ENCODE data around the gene CCDC142.

Gene CCDC142

DNA sequence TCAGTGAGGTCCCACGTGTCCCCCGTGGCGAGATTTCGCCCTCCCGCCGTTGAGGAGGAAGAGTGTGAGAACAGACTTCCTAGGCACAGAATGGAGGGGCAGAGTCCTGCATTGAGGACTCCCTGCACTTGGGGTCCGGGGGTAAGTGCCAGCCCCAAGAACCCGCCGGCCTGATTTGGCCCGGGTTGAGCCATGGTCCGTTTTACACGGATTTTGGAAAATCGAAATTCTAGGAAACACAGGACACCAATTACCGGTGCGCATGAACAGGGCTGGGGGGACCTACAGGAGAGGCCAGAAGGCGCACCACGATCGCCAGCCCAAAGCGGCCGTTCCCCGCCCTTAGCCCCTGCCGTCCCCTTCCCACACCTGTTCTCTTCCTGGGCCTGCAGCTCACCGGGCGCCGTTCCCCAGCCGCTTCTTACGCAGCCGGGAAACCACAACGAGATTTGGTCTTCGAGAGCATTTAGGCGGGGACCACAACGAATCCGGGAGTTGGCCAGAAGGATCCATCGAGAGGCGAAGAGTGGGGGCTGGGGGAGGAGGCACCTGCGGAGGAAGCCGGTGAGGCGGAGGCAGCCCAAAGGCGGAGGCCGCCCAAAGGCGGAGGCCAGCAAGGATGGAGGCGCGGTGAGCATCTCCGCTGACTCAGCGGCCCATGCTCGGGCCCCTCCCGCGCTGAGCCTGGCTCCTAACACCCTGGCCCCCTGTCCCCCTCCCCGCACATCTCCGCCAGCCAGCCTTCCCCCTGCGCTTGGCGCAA is 31.0 kb upstream of the CCDC142 start (continued):
- peak; percentile 59; the same call in 1 of the 2 replicates for TF ChIP-seq GLIS3 (CRISPR knock-in tag; IDR thresholded peaks at IDR 0.05)

DNA sequence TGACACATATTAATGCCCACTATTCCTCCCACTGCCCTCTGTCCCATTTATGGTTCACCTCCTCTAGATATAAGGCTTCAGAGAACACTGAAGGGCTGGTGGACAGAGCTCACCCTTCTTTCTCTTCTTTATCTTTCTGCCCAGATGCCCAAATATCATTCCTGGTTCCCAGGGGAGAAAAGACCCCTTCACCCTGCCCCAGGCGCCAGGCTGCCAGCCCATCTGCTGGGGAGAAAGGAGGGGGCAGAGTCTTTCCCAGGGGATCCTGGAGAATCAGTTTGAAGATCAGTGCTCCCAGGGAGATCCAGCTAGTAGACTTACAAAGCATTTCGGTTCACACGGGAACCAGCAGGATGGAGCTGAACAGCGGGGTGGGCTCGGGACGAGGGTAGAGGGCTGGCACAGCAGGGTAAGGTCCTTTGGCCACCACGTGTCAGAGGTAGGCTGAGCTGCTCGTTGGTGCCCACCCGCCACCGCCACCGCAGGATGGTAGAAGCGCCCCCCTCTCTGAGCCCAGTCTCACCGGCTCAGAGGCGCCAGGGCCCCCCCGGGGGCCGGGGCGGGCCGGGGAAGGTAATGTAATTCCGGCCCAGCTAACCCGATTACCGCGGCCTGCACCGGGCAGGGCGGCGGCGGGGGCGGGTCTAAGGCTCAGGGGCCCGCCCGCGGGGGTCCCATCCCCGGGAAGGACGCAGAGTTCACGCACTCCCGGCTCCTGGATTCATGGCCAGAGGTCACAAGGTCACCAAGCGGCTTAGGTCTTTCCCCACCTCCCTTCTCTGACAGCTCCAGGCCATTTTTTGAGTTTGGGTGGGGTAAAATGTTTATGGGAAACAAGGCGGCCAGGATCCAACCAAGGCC is 30.2 kb upstream of the CCDC142 start:
- peak; percentile 60 for TF ChIP-seq ISL1 (CRISPR knock-in tag; IDR thresholded peaks at IDR 0.05)
- TF ChIP-seq, protein P1, sequence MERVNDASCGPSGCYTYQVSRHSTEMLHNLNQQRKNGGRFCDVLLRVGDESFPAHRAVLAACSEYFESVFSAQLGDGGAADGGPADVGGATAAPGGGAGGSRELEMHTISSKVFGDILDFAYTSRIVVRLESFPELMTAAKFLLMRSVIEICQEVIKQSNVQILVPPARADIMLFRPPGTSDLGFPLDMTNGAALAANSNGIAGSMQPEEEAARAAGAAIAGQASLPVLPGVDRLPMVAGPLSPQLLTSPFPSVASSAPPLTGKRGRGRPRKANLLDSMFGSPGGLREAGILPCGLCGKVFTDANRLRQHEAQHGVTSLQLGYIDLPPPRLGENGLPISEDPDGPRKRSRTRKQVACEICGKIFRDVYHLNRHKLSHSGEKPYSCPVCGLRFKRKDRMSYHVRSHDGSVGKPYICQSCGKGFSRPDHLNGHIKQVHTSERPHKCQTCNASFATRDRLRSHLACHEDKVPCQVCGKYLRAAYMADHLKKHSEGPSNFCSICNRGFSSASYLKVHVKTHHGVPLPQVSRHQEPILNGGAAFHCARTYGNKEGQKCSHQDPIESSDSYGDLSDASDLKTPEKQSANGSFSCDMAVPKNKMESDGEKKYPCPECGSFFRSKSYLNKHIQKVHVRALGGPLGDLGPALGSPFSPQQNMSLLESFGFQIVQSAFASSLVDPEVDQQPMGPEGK (CRISPR knock-in tag; IDR thresholded peaks at IDR 0.05; ENCODE audit: borderline replicate concordance): peak; percentile 100
- peak; percentile 67; the same call in 1 of the 2 replicates for TF ChIP-seq GLIS3 (CRISPR knock-in tag; IDR thresholded peaks at IDR 0.05)
- TF ChIP-seq SNAI2 (CRISPR knock-in tag; IDR thresholded peaks at IDR 0.05): no peak
- no peak for TF ChIP-seq CSDC2 (CRISPR knock-in tag; IDR thresholded peaks at IDR 0.05)
- no peak for TF ChIP-seq BACH2 (CRISPR knock-in tag; IDR thresholded peaks at IDR 0.05; ENCODE audit: borderline replicate concordance)
- TF ChIP-seq ZNF8 (CRISPR knock-in tag; IDR thresholded peaks at IDR 0.05): 0 out of 2 replicates have a peak, but pooled peaks have one; percentile 4
- no peak for TF ChIP-seq ESRRG (CRISPR knock-in tag; IDR thresholded peaks at IDR 0.05)
- no peak for TF ChIP-seq RARB (CRISPR knock-in tag; IDR thresholded peaks at IDR 0.05)
- no peak for TF ChIP-seq PPARA (CRISPR knock-in tag; IDR thresholded peaks at IDR 0.05; ENCODE audit: borderline replicate concordance)
- peak; percentile 78 for TF ChIP-seq ZFP3 (CRISPR knock-in tag; IDR thresholded peaks at IDR 0.05)
- no peak for TF ChIP-seq ARNTL (CRISPR knock-in tag; IDR thresholded peaks at IDR 0.05; ENCODE audit: borderline replicate concordance, low read depth)
- no peak for TF ChIP-seq TOX (CRISPR knock-in tag; IDR thresholded peaks at IDR 0.05; ENCODE audit: borderline replicate concordance)
- TF ChIP-seq, protein P2, sequence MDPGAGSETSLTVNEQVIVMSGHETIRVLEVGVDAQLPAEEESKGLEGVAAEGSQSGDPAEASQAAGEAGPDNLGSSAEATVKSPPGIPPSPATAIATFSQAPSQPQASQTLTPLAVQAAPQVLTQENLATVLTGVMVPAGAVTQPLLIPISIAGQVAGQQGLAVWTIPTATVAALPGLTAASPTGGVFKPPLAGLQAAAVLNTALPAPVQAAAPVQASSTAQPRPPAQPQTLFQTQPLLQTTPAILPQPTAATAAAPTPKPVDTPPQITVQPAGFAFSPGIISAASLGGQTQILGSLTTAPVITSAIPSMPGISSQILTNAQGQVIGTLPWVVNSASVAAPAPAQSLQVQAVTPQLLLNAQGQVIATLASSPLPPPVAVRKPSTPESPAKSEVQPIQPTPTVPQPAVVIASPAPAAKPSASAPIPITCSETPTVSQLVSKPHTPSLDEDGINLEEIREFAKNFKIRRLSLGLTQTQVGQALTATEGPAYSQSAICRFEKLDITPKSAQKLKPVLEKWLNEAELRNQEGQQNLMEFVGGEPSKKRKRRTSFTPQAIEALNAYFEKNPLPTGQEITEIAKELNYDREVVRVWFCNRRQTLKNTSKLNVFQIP (CRISPR knock-in tag; IDR thresholded peaks at IDR 0.05; ENCODE audit: borderline replicate concordance, low read depth): no peak
- TF ChIP-seq ZC3H10 (CRISPR knock-in tag; IDR thresholded peaks at IDR 0.05): no peak
- peak; percentile 71; the same call in 1 of the 2 replicates for TF ChIP-seq TCF4 (CRISPR knock-in tag; IDR thresholded peaks at IDR 0.05; ENCODE audit: borderline replicate concordance)
- no peak for TF ChIP-seq ZNF565 (CRISPR knock-in tag; conservative IDR thresholded peaks at IDR 0.05; ENCODE audit: low read depth)
- TF ChIP-seq ZFP30 (CRISPR knock-in tag; IDR thresholded peaks at IDR 0.05): no peak; the same call in 1 of the 2 replicates
- 0 out of 2 replicates have a peak, but pooled peaks have one; percentile 12 for TF ChIP-seq ZNF70 (CRISPR knock-in tag; IDR thresholded peaks at IDR 0.05)
- TF ChIP-seq, protein P3, sequence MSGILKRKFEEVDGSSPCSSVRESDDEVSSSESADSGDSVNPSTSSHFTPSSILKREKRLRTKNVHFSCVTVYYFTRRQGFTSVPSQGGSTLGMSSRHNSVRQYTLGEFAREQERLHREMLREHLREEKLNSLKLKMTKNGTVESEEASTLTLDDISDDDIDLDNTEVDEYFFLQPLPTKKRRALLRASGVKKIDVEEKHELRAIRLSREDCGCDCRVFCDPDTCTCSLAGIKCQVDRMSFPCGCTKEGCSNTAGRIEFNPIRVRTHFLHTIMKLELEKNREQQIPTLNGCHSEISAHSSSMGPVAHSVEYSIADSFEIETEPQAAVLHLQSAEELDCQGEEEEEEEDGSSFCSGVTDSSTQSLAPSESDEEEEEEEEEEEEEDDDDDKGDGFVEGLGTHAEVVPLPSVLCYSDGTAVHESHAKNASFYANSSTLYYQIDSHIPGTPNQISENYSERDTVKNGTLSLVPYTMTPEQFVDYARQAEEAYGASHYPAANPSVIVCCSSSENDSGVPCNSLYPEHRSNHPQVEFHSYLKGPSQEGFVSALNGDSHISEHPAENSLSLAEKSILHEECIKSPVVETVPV (CRISPR knock-in tag; IDR thresholded peaks at IDR 0.05): no peak
- TF ChIP-seq, protein P4, sequence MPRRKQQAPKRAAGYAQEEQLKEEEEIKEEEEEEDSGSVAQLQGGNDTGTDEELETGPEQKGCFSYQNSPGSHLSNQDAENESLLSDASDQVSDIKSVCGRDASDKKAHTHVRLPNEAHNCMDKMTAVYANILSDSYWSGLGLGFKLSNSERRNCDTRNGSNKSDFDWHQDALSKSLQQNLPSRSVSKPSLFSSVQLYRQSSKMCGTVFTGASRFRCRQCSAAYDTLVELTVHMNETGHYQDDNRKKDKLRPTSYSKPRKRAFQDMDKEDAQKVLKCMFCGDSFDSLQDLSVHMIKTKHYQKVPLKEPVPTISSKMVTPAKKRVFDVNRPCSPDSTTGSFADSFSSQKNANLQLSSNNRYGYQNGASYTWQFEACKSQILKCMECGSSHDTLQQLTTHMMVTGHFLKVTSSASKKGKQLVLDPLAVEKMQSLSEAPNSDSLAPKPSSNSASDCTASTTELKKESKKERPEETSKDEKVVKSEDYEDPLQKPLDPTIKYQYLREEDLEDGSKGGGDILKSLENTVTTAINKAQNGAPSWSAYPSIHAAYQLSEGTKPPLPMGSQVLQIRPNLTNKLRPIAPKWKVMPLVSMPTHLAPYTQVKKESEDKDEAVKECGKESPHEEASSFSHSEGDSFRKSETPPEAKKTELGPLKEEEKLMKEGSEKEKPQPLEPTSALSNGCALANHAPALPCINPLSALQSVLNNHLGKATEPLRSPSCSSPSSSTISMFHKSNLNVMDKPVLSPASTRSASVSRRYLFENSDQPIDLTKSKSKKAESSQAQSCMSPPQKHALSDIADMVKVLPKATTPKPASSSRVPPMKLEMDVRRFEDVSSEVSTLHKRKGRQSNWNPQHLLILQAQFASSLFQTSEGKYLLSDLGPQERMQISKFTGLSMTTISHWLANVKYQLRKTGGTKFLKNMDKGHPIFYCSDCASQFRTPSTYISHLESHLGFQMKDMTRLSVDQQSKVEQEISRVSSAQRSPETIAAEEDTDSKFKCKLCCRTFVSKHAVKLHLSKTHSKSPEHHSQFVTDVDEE (CRISPR knock-in tag; IDR thresholded peaks at IDR 0.05): peak; percentile 12; the same call in 1 of the 2 replicates
- TF ChIP-seq, protein P5, sequence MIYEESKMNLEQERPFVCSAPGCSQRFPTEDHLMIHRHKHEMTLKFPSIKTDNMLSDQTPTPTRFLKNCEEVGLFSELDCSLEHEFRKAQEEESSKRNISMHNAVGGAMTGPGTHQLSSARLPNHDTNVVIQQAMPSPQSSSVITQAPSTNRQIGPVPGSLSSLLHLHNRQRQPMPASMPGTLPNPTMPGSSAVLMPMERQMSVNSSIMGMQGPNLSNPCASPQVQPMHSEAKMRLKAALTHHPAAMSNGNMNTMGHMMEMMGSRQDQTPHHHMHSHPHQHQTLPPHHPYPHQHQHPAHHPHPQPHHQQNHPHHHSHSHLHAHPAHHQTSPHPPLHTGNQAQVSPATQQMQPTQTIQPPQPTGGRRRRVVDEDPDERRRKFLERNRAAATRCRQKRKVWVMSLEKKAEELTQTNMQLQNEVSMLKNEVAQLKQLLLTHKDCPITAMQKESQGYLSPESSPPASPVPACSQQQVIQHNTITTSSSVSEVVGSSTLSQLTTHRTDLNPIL (CRISPR knock-in tag; IDR thresholded peaks at IDR 0.05; ENCODE audit: low read depth): no peak
- TF ChIP-seq OSR1 (CRISPR knock-in tag; IDR thresholded peaks at IDR 0.05): no peak
- peak; percentile 41 for ATAC-seq
